ENCODE results near the gene HS6ST2. TPM values are rescaled to one million over a fixed set of nuclear protein-coding genes. Genes with fewer than 3 reads are reported as not detected.

HS6ST2 gene
- polyA plus RNA-seq, 1 of the 3 experiments (the other 2 are of a cell fraction) = 0.05 TPM

GRCh38 chrX:132648895-132649294, 309.5 kb downstream of the HS6ST2 start:
- Histone ChIP-seq H3K4me1 (ENCODE audit: control insufficient read depth in 1 of 2, insufficient read depth in 2 of 2, low read depth in 1 of 2, low read length in 1 of 2) (peaks cover 0 to 4% of the 10 kb centered on the region in 2 experiments; a peak in 2 of 4 replicates), H3K9ac (no peak overlapping the region), H3K36me3 (replicated peaks in 1 of 2; ENCODE audit: control insufficient read depth in 1 of 2, insufficient read depth in 2 of 2, low read length in 1 of 2) (no peaks in the 10 kb centered on the region), H3F3A (replicated peaks; ENCODE audit: insufficient read depth) (no peaks in the 10 kb centered on the region), H3K27me3 (ENCODE audit: insufficient read depth) (no peaks in the 10 kb centered on the region), H3K27ac (ENCODE audit: low read depth in 2 of 2, low read length in 1 of 2) (no peak overlapping the region; a peak in 1 of 4 replicates), H3K9me2 (no peaks in the 10 kb centered on the region), H4K20me1 (ENCODE audit: insufficient read depth) (no peaks in the 10 kb centered on the region), H3K9me3 (no peaks in the 10 kb centered on the region), H2AFZ (ENCODE audit: low read depth) (no peak overlapping the region), H3K79me2 (ENCODE audit: insufficient read depth) (no peaks in the 10 kb centered on the region), H3K4me3 (ENCODE audit: low read depth in 2 of 2, low read length in 1 of 2) (no peak overlapping the region), H3K4me2 (no peak overlapping the region)
- no peak for TF ChIP-seq TEAD4 (IDR thresholded peaks at IDR 0.05; ENCODE audit: borderline replicate concordance, insufficient read depth)
- TF ChIP-seq GABPA (IDR thresholded peaks at IDR 0.05; ENCODE audit: low read depth) = no peak
- no peak for TF ChIP-seq SMC3 (IDR thresholded peaks at IDR 0.05; ENCODE audit: low read depth, low read length)
- TF ChIP-seq CHD2 (IDR thresholded peaks at IDR 0.05; ENCODE audit: low read length, partially characterized antibody) = no peak
- no peak for TF ChIP-seq USF1 (IDR thresholded peaks at IDR 0.05; ENCODE audit: borderline replicate concordance, low read depth)
- no peak for TF ChIP-seq JUND (IDR thresholded peaks at IDR 0.05)
- TF ChIP-seq EP300 (IDR thresholded peaks at IDR 0.05; ENCODE audit: borderline replicate concordance in 1 of 2, low read depth in 1 of 2, low read length in 1 of 2) = no peak
- no peak for TF ChIP-seq CTCF (IDR thresholded peaks at IDR 0.05)
- TF ChIP-seq RFX5 (IDR thresholded peaks at IDR 0.05; ENCODE audit: low read length) = no peak
- TF ChIP-seq RAD21 (IDR thresholded peaks at IDR 0.05; ENCODE audit: low read length) = no peak
- TF ChIP-seq, protein P1, sequence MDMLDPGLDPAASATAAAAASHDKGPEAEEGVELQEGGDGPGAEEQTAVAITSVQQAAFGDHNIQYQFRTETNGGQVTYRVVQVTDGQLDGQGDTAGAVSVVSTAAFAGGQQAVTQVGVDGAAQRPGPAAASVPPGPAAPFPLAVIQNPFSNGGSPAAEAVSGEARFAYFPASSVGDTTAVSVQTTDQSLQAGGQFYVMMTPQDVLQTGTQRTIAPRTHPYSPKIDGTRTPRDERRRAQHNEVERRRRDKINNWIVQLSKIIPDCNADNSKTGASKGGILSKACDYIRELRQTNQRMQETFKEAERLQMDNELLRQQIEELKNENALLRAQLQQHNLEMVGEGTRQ (IDR thresholded peaks at IDR 0.05; ENCODE audit: borderline replicate concordance, low read depth, low read length) = no peak
- no peak for TF ChIP-seq YY1 (IDR thresholded peaks at IDR 0.05; ENCODE audit: low read depth)
- TF ChIP-seq, protein P2, sequence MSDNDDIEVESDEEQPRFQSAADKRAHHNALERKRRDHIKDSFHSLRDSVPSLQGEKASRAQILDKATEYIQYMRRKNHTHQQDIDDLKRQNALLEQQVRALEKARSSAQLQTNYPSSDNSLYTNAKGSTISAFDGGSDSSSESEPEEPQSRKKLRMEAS (IDR thresholded peaks at IDR 0.05; ENCODE audit: low read depth) = no peak
- no peak for TF ChIP-seq MXI1 (IDR thresholded peaks at IDR 0.05; ENCODE audit: low read depth, low read length)
- TF ChIP-seq GATA2 (CRISPR knock-in tag; IDR thresholded peaks at IDR 0.05) = no peak
- no peak for TF ChIP-seq MEF2A (IDR thresholded peaks at IDR 0.05; ENCODE audit: borderline replicate concordance, low read depth)
- TF ChIP-seq RCOR1 (IDR thresholded peaks at IDR 0.05; ENCODE audit: low read length) = no peak
- TF ChIP-seq, protein P3, sequence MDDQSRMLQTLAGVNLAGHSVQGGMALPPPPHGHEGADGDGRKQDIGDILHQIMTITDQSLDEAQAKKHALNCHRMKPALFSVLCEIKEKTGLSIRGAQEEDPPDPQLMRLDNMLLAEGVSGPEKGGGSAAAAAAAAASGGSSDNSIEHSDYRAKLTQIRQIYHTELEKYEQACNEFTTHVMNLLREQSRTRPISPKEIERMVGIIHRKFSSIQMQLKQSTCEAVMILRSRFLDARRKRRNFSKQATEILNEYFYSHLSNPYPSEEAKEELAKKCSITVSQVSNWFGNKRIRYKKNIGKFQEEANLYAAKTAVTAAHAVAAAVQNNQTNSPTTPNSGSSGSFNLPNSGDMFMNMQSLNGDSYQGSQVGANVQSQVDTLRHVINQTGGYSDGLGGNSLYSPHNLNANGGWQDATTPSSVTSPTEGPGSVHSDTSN (IDR thresholded peaks at IDR 0.05) = no peak; the same call in 1 of the 2 replicates
- no peak for TF ChIP-seq FOSL2 (IDR thresholded peaks at IDR 0.05; ENCODE audit: borderline replicate concordance, low read depth)
- 14% methylated on average over 3 of the region's 3 CpGs for WGBS (ENCODE audit: low lambda C conversion rate)
- POLR2A ChIA-PET = no interaction called here
- CTCF ChIA-PET = interaction anchor here (1.0 kb wide), 1 partner anchor 17 kb away, joined by 3 read pairs; no protein-coding TSS in a partner anchor
- no peak for DNase-seq

Measured in SK-N-SH (cell line).